WERI-Rb-1 (cell line): ENCODE data around the gene SYTL1.

ENCODE experiments used
- DNase-seq: peaks from one replicate; pipeline ENCODE4 v3.0.0-alpha.2; 2020
- H3K27ac ChIP-seq: fragments of 250-450 bp; sonication (Bioruptor Pico); 2 replicates; pipeline ENCODE4 v1.5.1; 2020; ENCODE audit warnings: mild to moderate bottlenecking, moderate library complexity
- H3K27me3 ChIP-seq: fragments of 250-450 bp; sonication (Bioruptor Pico); 2 replicates; pipeline ENCODE4 v1.5.1; 2021; ENCODE audit warnings: mild to moderate bottlenecking, low read depth, moderate library complexity; ENCODE audit not compliant: insufficient read depth, severe bottlenecking
- H3K36me3 ChIP-seq: fragments of 250-450 bp; sonication (Bioruptor Pico); 2 replicates; pipeline ENCODE4 v1.5.1; 2020; ENCODE audit warnings: mild to moderate bottlenecking, moderate library complexity
- H3K4me3 ChIP-seq: 2 replicates; pipeline ENCODE4 v1.5.1; 2011; ENCODE audit warnings: low read depth, mild to moderate bottlenecking, control low read depth, low read length
- H3K9me3 ChIP-seq: fragments of 250-450 bp; sonication (Bioruptor Pico); 2 replicates; pipeline ENCODE4 v1.5.1; 2021; ENCODE audit warnings: mild to moderate bottlenecking, moderate library complexity; ENCODE audit not compliant: severe bottlenecking
- CTCF ChIP-seq: IDR thresholded peaks from 2 replicates; pipeline ENCODE4 v1.5.1; 2011; ENCODE audit warnings: low read depth, mild to moderate bottlenecking, control low read depth, inconsistent platforms, low read length

SYTL1 gene

DNA sequence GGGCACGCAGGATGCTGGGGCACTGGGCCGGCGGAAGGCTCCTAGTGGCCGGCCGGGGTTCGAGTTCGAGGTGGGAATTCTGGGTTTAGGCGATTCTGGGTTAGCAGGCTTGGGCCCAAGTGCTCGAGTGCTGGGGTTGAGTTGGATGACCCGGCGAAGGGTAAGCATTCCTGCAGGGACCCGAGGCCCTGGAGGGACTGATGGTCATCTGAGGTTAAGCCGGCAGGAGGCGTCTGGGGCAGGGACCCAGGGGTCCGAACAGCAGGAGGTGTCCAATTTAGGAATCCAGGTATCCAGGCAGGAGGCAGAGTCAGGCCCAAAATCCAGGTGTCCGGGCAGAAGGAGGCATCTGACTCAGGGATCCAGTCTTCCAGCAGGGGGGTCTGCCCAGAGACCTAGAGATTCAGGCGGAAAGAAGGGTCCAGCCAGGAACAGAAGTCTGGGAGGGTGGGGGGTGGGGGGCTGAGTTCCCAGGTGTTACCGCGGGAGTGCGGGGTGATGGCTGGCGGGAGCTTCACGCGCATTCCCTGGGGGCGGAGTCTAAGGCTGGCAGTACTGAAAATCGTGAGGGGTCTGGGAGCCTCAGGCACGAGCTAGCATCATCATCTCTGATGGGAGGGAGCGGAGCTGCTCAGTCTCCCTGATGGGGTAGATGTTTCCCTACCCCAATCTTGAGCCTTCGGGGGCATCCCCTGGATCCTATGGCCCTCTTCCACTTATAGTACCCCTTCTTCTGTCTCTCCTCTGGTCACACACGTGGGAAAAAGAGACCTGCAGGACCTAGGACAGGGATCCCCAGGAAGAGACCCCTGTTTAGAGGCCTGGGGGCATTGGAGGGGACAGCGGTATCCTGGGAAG, 51.2 kb downstream of the SYTL1 start:
- H3K27ac ChIP-seq, result peak overlapping the region; percentile 56
- no peaks in the 10 kb centered on the region for H3K27me3 ChIP-seq
- no peaks in the 10 kb centered on the region for H3K36me3 ChIP-seq
- peak overlapping the region; percentile 67 for H3K4me3 ChIP-seq
- TF ChIP-seq CTCF, result peak; percentile 40; the same call in 1 of the 2 replicates
- DNase-seq, result peak; percentile 36
- H3K9me3 ChIP-seq, result no peaks in the 10 kb centered on the region

DNA sequence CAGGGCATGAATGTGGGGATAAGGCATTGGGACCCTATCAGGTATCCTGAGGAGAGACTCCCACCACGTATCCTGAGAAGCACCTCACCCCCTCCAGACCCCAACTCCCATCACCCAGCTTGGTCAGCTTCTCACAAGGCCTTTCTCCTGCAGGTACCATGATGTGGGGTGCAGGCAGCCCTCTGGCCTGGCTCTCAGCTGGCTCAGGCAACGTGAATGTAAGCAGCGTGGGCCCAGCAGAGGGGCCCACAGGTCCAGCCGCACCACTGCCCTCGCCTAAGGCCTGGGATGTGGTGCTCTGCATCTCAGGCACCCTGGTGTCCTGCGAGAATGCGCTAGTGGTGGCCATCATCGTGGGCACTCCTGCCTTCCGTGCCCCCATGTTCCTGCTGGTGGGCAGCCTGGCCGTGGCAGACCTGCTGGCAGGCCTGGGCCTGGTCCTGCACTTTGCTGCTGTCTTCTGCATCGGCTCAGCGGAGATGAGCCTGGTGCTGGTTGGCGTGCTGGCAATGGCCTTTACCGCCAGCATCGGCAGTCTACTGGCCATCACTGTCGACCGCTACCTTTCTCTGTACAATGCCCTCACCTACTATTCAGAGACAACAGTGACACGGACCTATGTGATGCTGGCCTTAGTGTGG, 51.9 kb downstream of the SYTL1 start:
- no peak for TF ChIP-seq CTCF
- H3K27me3 ChIP-seq, result no peaks in the 10 kb centered on the region
- no peak for DNase-seq
- no peaks in the 10 kb centered on the region for H3K9me3 ChIP-seq
- H3K36me3 ChIP-seq, result no peaks in the 10 kb centered on the region
- H3K4me3 ChIP-seq, result no peak overlapping the region
- H3K27ac ChIP-seq, result no peak overlapping the region

- no peak overlapping the region for H3K4me3 ChIP-seq
- no peak overlapping the region for H3K27ac ChIP-seq
- no peak for DNase-seq
- no peaks in the 10 kb centered on the region for H3K27me3 ChIP-seq
- TF ChIP-seq CTCF, result no peak
- H3K9me3 ChIP-seq, result no peaks in the 10 kb centered on the region
- H3K36me3 ChIP-seq, result no peaks in the 10 kb centered on the region
Measured at GRCh38 chr1:27394282-27394658, 52.4 kb downstream of the SYTL1 start.

DNA sequence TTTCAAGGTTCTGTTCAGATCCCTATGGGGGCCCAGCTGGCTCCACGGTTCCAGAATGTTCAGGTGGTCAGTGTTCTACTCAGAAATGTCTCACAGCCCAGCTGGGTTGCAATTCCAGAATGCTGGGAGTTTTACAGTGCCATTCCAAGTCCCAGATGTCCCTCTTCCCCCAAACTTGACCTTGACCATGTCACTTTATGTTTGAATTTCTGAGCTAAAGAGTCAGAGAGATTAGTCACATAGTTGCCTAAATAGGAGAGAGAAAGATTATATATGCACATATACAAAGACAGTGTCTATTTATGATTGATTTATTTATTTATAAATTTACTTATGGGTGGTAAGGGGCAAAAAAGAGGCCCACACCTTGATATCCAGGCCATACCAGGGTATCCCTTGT, 53.1 kb downstream of the SYTL1 start:
- Histone ChIP-seq H3K27me3 (no peaks in the 10 kb centered on the region), H3K27ac (no peak overlapping the region), H3K4me3 (no peak overlapping the region), H3K9me3 (no peaks in the 10 kb centered on the region), H3K36me3 (no peaks in the 10 kb centered on the region)
- TF ChIP-seq CTCF, result no peak
- DNase-seq, result no peak

- TF ChIP-seq CTCF, result peak; percentile 86
- peak; percentile 68 for DNase-seq
- no peak overlapping the region for H3K27ac ChIP-seq
- H3K4me3 ChIP-seq, result no peak overlapping the region
- H3K27me3 ChIP-seq, result no peaks in the 10 kb centered on the region
- no peaks in the 10 kb centered on the region for H3K9me3 ChIP-seq
- no peaks in the 10 kb centered on the region for H3K36me3 ChIP-seq
Measured at GRCh38 chr1:27395441-27396195, 53.8 kb downstream of the SYTL1 start.
